ENCODE data around the gene SLC1A1.
A peak's percentile ranks its signal among the peaks of the same experiment; 100 is the strongest.

Gene SLC1A1
- total RNA-seq, result 0.04 to 1.4 reads per million in 2 experiments

GRCh38 chr9:4489919-4490704, at the start of gene SLC1A1:
Gene SLC1A1, plus strand, starts transcription at chr9:4490468. Its CDS starts 212 bp downstream, at chr9:4490680.
- peak; percentile 9 for DNase-seq (ENCODE audit: low read depth)

GRCh38 chr9:4442806-4443205, 47.5 kb upstream of the SLC1A1 start:
- DNase-seq (ENCODE audit: low read depth), result no peak

- no peak for DNase-seq (ENCODE audit: low read depth)
Observed at GRCh38 chr9:4443439-4443838, 46.8 kb upstream of the SLC1A1 start.

GRCh38 chr9:4461437-4461836, 28.8 kb upstream of the SLC1A1 start:
- DNase-seq (ENCODE audit: low read depth), result no peak

GRCh38 chr9:4463824-4464223, 26.4 kb upstream of the SLC1A1 start:
- DNase-seq (ENCODE audit: low read depth), result no peak

- no peak for DNase-seq (ENCODE audit: low read depth)
Observed at GRCh38 chr9:4464911-4465513, 25.3 kb upstream of the SLC1A1 start.

GRCh38 chr9:4465910-4466309, 24.4 kb upstream of the SLC1A1 start:
- no peak for DNase-seq (ENCODE audit: low read depth)

GRCh38 chr9:4475301-4475700, 15.0 kb upstream of the SLC1A1 start:
- DNase-seq (ENCODE audit: low read depth), result no peak

GRCh38 chr9:4486176-4486575, 4.1 kb upstream of the SLC1A1 start:
- DNase-seq (ENCODE audit: low read depth), result no peak

- no peak for DNase-seq (ENCODE audit: low read depth)
Observed at GRCh38 chr9:4489562-4489918, 728 bp upstream of the SLC1A1 start.

- DNase-seq (ENCODE audit: low read depth), result no peak
Observed at GRCh38 chr9:4490705-4491625, 697 bp downstream of the SLC1A1 start.

- no peak for DNase-seq (ENCODE audit: low read depth)
Observed at GRCh38 chr9:4491626-4491975, 1.3 kb downstream of the SLC1A1 start.

- no peak for DNase-seq (ENCODE audit: low read depth)
Observed at GRCh38 chr9:4494332-4494731, 4.1 kb downstream of the SLC1A1 start.

- DNase-seq (ENCODE audit: low read depth), result no peak
Observed at GRCh38 chr9:4494806-4495205, 4.5 kb downstream of the SLC1A1 start.

GRCh38 chr9:4495537-4495936, 5.3 kb downstream of the SLC1A1 start:
- no peak for DNase-seq (ENCODE audit: low read depth)

GRCh38 chr9:4496497-4496896, 6.2 kb downstream of the SLC1A1 start:
- no peak for DNase-seq (ENCODE audit: low read depth)

- DNase-seq (ENCODE audit: low read depth), result no peak
Observed at GRCh38 chr9:4497395-4497794, 7.1 kb downstream of the SLC1A1 start.

GRCh38 chr9:4497855-4498254, 7.6 kb downstream of the SLC1A1 start:
- no peak for DNase-seq (ENCODE audit: low read depth)

GRCh38 chr9:4499917-4500316, 9.6 kb downstream of the SLC1A1 start:
- DNase-seq (ENCODE audit: low read depth), result no peak

- DNase-seq (ENCODE audit: low read depth), result no peak
Observed at GRCh38 chr9:4501147-4501507, 10.9 kb downstream of the SLC1A1 start.

GRCh38 chr9:4502444-4502843, 12.2 kb downstream of the SLC1A1 start:
- DNase-seq (ENCODE audit: low read depth), result no peak

GRCh38 chr9:4503103-4503502, 12.8 kb downstream of the SLC1A1 start:
- no peak for DNase-seq (ENCODE audit: low read depth)

- no peak for DNase-seq (ENCODE audit: low read depth)
Observed at GRCh38 chr9:4504250-4504649, 14.0 kb downstream of the SLC1A1 start.

All from T follicular helper cell (primary cell).